HCT116 (cell line): ENCODE measurements around the gene HYI.

ENCODE experiments used
- CEBPB ChIP-seq: IDR thresholded peaks from 2 replicates; pipeline ENCODE4 v1.6.1; 2012; ENCODE audit warnings: low read depth
- CTCF ChIP-seq, 3 experiments: fragments of 200-600 bp in 1 of 3; sonication (generic) in 1 of 3; IDR thresholded peaks in 2 of 3; conservative IDR thresholded peaks in 1 of 3; 2 replicates each; pipeline ENCODE4 v1.5.1; 2012 to 2017; ENCODE audit warnings: low read depth in 2 of 3, low read length in 2 of 3, antibody characterized with exemption in 1 of 3, borderline replicate concordance in 1 of 3, control low read depth in 1 of 3, mild to moderate bottlenecking in 1 of 3, mixed read lengths in 1 of 3, mixed run types in 1 of 3, moderate library complexity in 1 of 3; ENCODE audit not compliant: insufficient read depth in 1 of 3
- EZH2 ChIP-seq: fragments of 200-600 bp; sonication (generic); IDR thresholded peaks from 2 replicates; pipeline ENCODE4 v1.6.1; 2017; ENCODE audit warnings: antibody characterized with exemption, mixed run types

GRCh38 chr1:43448955-43449707 is 4.6 kb downstream of the HYI start:
- no peak for TF ChIP-seq CEBPB
- TF ChIP-seq EZH2, result no peak
- no peak for TF ChIP-seq CTCF (IDR thresholded peaks at IDR 0.05 in 2 of 3, conservative IDR thresholded peaks at IDR 0.05 in 1 of 3; ENCODE audit: borderline replicate concordance in 1 of 3, insufficient read depth in 1 of 3, low read depth in 2 of 3, low read length in 2 of 3)
